ENCODE measurements around the gene ACO2.

DNA sequence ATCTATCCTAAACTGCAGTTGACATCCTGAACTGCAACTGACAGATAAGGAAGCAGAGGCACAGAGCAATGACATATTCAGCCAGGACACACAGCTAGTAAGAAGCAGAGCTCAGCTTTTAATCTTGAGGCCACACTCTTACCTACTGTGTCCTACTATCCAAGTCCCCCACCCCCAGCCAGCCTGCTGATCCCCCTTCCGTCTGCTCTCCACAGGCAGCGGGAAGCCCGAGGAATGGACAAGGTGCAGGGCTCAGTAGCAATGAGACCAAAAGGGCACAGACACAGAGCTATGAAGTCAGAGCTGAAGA, 71.0 kb downstream of the ACO2 start:
- TF ChIP-seq, protein P1, sequence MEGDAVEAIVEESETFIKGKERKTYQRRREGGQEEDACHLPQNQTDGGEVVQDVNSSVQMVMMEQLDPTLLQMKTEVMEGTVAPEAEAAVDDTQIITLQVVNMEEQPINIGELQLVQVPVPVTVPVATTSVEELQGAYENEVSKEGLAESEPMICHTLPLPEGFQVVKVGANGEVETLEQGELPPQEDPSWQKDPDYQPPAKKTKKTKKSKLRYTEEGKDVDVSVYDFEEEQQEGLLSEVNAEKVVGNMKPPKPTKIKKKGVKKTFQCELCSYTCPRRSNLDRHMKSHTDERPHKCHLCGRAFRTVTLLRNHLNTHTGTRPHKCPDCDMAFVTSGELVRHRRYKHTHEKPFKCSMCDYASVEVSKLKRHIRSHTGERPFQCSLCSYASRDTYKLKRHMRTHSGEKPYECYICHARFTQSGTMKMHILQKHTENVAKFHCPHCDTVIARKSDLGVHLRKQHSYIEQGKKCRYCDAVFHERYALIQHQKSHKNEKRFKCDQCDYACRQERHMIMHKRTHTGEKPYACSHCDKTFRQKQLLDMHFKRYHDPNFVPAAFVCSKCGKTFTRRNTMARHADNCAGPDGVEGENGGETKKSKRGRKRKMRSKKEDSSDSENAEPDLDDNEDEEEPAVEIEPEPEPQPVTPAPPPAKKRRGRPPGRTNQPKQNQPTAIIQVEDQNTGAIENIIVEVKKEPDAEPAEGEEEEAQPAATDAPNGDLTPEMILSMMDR (conservative IDR thresholded peaks at IDR 0.05; ENCODE audit: low read length): no peak
- no peak for TF ChIP-seq EZH2phosphoT487 (IDR thresholded peaks at IDR 0.05; ENCODE audit: borderline replicate concordance, low read depth, low read length)

Measured in OCI-LY7 (cell line).